ACHN (cell line): ENCODE data around the gene ACTG1.

Source experiments
- DNase-seq: peaks from one replicate; pipeline ENCODE4 v3.0.0-alpha.2; 2015
- in situ Hi-C: cut with HindIII; loops from 2 replicates; pipeline ENCODE4 v1.10.0; 2017; ENCODE audit warnings: low sequenced_read_pairs, low pct_ligation_motif_present, low pct_unique_long_range_greater_than_20kb

The ACTG1 gene

DNA sequence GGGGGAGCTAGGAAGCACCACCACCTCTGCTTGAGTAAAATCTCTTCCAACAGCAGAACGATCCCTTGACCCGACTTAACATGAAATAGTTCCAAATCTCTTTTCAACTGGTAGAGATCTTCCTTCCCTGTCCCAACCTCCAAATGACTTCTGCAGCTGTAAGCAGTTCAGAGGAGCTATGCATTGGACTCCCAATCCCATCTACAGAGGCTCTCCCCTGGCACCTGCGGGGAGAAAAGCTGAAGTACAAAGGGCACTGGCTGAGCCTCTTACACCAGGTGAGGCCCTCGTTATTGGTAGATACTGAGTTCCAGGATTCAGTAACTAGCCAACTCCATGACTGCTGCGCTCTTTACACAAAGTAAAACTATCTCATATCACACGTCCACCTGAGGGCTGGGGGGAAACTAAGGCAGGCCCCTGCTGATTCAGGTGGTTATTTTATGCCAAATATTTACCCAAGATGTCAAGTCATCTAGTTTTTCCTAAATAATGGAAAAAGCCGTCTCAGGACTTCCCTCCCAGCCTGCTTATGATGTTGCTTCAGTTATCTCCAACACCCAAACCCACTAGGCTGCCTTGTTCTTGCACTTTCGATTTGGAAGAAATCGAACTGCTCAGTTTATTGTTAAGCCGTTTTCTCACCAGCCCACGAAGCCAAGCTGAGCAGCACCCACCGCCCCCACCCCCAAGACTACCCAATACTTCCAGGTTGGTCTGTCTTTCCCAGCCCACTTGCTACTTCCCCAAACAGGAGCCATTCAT is 3.2 kb downstream of the ACTG1 start:
- DNase-seq = peak; percentile 54

DNA sequence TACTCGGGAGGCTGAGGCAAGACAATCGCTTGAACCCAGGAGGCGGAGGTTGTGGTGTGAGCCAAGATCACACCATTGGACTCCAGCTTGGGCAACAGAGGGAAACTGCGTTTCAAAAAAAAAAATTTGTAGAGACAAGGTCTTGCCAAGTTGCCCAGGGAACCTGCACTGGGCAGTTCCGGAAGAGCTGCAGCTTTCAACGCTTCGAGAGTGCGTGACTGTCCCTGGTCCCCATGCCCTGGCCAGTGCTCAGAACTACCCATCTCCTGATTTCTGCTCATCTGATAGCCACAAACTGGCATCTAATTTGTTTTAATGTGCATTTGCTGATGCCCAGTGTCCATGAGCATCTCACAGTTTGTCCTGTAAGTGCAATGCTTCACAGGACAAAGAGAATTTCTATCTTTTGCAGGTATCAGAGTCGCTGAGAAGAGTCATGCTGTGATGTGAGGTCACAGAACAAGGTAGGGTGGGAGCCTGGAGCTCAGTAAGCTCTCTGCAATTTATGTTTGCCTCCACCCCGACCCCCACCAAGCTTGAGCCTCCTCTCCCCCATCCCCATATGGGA is 3.9 kb downstream of the ACTG1 start:
- in situ Hi-C loops = no loop called here
- peak; percentile 72 for DNase-seq

More for the DNA sequence above, 3.2 kb downstream of the ACTG1 start:
- in situ Hi-C loops = no loop called here

DNA sequence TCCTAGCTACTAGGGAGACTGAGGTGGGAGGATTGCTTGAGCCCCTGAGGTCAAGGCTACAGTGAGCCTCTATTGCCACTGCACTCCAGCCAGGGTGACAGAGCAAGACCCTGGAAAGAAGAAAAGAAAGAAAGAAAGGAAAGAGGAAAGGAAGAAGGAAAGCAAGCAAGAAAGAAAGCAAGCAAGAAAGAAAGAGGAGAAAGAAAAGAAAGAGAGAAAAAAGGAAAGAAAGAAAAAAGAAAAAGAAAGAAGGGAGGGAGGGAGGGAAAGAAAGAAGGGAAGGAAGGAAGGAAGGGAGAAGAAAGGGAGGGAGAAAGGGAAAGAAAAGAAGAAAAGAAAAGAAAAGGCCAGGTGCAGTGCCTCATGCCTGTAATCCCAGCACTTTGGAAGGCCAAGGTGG is 9.0 kb downstream of the ACTG1 start:
- in situ Hi-C loops = no loop called here
- DNase-seq = no peak

DNA sequence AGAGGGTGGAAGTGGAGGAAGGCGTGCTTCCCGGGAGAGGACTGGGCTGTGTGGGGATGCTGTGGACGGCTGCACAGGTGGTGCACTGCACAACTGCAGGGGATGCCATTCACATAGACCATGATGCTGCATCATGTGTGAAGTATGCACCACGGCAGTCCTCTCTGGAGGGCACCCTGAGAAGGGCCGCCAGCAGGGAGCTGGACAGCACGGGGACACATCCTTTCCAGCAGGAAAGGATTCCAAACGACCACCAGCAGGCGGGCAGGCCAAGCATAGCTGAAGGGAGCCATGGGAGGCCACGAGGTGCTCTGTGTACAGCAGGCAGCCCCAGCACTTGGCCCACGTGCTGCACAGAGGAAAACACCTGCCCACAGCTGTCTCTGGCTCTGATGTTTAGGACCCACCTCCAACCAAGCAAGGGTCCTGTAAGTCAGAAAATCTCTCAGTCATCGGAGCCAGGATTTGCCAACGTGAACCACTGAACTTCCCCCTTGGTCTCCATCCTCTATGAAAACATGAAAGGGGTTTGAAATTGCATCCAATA is 10.1 kb downstream of the ACTG1 start:
- no peak for DNase-seq
- in situ Hi-C loops = no loop called here

DNA sequence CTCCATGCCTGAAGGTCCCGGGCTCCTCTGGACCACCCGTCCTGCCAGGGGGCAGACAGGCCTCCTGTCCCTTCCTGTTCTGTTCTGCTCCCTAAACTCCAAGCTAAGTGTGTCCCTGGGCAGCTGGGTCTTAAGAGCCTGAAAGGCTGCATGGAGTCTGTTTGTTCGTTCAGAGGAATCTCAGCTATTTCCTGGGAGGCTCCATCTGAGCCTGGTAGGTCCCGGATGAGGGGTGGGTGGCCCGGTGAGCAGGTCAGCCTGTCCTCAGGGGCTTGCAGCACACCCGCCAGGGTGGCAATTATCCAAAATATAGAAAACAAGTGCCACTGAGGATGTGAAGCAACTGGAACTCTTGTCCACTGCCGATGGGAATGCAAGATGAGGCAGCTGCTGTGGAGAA is 12.6 kb downstream of the ACTG1 start:
- in situ Hi-C loops = no loop called here
- DNase-seq = no peak

DNA sequence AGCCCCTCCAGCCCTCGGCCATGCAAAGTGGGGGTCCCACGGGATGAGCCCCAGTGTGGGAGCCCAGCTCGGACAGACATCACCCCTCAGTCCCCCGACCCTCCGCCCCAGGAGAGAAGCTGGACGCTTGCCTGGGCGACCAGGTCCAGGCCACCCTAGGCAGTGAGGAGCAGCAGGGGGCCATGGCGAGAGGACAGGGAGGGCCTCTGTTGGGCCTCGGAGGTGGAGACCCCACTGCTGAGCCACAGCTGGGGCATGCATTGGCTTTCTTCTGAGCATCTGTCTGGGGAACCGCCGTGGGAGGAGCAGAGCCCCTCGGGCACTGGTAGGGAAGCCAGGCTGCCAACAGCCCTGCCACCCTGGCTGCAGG is 13.0 kb downstream of the ACTG1 start:
- no peak for DNase-seq
- in situ Hi-C loops = no loop called here

DNA sequence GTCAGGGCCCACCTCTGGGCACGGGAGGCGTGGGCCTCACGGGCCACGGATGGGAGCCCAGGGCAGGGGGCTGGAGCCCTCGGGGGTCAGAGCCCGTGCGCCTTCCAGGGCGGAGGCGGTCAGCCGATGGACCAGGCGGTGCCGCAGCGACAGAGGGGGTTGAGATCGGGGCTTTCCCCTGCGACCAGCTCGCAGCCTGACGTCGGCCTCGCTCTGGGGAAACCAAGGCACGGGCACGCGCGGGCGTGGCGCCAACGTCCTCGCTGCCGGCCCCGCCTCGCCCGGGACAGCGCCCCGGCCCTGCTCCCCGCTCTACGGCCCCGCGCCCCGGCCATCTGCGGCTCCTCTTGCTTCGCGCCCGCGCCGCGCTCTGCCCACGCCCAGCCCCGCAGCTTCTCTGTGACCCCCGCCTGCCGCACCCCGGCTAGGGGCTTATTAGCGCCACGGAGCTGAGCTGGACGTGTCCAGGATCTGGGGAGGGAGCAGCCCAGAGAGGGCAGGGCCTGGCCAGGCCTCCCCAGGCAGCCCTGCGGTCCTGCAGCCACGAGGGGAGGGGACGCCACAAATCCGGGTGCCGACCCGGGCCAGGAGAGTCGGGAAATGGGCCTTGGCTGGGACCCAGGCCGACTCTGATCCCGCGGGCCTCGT is 13.5 kb downstream of the ACTG1 start:
- DNase-seq = no peak
- in situ Hi-C loops = no loop called here

DNA sequence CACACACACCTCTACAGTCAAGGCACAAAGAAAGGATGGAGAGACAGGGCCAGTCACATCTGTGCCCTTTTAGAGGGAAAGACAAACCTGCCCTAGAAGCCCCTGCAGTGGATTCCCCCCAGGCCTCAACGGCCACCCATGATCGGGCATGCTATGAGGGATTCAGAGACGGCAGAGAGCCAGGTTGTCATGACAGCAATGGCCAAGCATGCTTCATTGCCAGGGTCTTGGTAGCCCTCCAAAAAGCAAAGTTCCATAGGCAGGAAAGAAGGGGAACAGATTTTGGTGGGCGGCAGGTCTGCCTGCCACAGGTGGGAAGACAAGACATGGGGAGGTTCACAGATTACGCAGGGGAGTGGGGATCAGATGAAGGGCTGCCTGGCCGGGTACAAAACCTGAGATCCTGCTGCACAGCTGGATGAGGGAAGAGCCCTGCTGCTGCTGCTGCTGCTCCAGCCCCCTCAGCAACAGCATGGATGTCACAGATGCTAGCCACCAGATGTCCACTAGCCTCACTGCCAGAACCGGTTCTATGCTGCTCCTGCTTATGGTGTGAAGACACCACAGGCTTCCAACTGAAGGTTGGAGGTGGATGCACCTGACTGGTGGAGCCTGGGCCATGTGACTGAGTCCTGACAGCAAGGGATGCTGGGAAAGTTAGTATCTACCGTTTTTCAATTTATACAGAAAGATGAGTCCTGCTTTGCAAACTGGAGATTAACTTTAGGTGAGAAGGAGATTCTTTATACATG is 17.8 kb downstream of the ACTG1 start:
- no peak for DNase-seq

DNA sequence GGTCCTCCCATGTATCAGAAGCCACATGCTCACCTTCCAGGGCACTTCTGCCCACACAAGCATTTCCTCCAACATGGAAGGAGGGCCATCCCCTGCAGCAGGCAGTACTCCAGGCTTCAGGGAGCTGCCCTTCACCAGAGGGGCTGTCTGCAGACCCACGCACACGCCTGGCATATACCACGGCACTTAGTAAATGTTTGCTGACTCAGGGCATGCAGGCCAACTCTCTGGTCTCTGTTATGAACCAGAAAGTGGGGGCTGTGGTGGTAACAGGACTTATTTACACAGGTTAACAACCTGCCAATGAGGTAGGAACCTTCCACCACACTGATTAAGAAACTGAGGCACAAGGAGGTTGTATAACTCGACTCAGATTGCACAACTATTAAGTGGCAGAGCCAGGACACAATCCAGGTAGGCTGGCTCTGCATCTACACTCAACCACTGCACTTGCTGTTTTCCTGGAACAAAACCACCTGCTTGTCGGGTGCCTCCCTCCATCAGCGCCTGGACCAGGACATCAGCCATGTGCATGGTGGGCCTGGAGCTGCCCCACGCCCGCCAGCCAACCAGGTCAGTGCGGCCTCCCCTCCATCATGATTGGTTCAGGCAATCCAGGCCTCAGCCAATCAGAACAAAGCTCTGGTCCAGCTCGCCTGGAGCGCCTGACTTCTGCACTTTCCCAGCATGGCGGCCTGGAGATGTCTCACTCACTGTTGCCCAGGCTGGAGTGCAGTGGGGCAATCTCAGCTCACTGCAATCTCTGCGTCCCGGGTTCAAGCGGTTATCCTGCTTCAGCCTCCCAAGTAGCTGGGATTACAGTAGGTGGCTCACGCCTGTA is 19.2 kb downstream of the ACTG1 start:
- DNase-seq = no peak
- in situ Hi-C loops = no loop called here

More for the DNA sequence above, 17.8 kb downstream of the ACTG1 start:
- in situ Hi-C loops = no loop called here

DNA sequence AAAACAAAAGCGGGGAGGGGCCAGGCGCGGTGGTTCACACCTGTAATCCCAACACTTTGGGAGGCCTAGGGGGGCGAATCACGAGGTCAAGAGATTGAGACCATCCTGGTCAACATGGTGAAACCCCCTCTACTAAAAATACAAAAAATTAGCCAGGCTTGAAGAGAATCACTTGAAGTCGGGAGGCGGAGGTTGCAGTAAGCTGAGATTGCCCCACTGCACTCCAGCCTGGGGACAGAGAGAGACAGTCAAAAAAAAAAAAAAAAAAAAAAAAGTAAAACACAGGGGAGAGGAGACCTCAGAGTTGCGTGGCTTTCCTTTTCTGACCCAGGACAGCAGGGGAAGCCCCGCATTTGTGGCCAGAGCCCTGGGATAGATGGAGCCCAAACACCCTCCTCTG is 19.9 kb downstream of the ACTG1 start:
- no peak for DNase-seq
- in situ Hi-C loops = no loop called here

DNA sequence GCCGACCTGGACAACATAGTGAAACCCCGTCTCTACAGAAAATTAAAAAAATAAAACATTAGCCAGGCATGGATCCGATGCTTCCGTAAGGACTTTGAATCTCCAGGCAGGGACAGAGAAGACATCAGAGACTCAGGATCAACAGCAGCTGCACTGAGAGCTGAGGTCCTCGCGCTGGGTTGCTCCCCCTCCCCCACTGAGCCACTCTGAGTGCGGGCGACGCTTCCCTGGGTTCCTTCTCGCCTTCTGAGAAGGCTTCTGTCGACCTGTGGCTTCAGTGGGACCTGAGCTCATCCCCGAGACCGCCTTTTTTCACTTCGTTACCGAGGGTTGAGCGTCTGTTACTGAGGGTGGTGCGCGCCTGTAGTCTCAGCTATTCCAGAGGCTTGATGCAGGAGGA is 20.4 kb downstream of the ACTG1 start:
- no peak for DNase-seq
- in situ Hi-C loops = no loop called here

DNA sequence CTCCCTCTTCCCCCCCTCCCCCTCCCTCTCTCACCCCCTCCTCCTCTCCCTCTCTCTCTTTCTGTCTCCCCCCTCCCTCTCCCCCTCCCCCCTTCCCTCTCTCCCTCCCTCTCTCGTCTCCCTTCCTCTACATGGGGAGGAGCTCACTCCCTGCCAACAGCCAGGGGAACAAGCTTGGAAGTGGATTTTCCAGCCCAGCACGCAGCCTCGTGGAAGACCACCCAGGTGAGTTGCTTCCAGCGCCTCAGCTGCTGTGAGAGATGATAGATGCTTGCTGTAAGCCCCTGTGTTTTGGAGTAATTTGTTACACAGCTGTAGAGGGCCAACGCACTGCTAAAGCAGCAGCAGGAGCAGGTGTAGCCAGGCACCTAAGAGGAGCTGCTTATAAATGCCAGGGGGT is 20.8 kb downstream of the ACTG1 start:
- DNase-seq = no peak

DNA sequence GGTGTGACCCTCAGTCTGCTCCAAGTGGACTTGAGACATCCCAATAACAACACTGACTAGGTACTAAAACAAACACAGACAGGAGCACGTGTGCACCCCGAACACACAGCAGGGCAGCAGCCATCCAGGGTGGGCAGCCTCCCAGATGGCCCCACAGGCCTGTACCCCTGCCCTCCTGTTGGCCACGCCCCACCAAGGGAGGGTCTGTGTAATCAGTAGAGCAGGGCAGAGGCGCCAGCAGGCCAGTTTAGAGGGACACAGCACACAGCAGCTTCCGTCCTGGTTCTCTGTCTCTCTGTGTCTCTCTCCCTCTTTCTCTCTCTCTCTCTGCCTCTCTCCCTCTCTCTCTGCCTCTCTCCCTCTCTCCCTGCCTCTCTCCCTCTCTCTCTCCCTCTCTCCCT is 21.4 kb downstream of the ACTG1 start:
- peak; percentile 31 for DNase-seq
- in situ Hi-C loops = no loop called here

More for the DNA sequence above, 20.8 kb downstream of the ACTG1 start:
- in situ Hi-C loops = no loop called here

DNA sequence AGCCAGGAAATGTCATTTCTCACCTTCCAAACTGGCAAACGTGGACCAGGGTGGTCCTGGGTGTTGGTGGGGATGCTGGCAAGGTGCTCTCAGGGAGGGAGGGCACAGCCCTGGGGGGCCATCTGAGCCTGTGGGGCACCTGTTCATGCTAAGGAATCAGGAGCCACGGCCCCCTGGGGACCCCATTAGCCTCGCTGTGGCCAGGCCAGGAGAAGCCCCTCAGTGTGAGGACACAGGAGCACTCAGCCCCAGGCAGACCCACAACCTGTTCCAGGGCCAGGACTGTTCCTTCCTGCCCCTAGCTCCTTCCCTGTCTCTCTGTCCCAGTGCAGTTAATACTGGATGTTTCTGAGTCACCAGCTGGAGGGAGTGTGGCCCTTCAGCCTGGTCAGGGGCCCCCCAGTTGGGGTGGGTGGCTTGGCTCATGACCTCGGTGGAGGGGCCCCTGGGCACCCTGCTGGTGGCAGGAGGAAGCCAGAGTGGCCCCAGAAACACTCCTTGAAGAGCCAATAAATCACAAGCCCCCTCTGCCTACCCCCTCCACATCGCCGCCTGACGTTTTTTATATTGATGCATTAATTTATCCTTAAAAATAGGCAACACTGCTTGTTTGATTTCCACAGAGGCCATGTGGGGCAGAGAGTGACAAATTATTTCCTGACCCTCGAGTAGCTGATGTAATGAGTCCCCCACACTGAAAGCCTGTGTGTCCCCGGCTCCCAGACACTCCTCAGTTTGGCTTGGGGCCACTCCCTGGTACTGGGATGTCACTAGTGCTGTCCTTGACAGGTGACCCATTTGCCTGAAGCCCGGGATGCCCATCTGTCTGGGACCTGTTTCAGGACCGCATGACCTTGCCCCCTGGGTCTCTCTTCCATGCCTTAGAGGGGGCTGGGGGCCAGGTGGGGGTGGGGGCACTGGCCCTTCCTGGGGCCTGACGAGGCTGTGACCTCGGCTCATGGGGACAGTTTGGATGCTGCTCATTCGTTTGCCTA is 22.3 kb downstream of the ACTG1 start:
- in situ Hi-C loops = no loop called here

DNA sequence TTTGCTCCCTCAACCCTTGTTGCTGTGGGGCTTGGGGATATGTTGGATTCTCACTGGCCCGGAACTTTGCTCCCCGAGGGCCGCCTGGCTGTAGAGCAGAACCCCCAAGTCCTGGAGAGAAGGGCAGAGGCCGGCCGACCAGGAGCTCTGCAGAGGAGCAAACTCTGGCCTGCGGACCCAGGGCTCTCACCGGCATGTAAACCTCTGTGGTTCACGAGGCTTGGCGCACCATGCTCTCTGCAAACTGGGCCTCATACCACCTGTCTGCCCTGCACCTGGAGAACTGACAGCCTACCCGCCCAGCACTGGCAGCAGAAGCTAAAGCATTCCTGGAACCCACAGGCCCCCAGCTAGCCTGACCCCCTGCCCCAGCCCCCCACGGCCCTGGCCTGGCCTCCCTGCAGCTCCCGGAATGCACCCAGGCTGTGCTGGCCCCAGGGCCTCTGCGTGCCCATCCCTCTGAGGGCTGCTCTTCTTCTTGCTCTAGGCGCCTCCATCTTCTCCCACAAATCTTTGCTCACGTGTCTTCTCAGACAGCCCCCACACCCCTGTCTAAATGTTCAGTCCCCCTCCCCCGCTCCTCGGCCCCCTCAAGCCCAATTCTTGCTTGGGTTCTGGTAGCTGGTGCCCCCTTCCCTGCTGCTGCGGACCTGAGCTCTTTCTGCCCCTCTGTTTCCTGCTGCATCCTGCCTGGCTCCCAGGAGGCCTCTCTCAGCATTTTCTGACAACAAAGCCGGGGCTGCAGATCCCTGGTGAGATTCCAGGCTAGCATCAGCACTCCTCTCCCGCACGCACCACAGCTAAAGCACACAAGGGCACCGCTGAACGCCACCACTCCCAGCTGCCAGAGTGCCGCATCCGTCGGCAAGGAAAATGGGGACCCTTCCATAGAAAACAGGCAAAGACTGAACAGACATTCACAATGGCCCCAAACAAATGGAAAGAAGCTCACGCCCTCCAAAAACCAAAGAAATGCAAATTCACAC is 23.3 kb downstream of the ACTG1 start:
- in situ Hi-C loops = no loop called here
- no peak for DNase-seq

More for the DNA sequence above, 22.3 kb downstream of the ACTG1 start:
- DNase-seq = no peak

DNA sequence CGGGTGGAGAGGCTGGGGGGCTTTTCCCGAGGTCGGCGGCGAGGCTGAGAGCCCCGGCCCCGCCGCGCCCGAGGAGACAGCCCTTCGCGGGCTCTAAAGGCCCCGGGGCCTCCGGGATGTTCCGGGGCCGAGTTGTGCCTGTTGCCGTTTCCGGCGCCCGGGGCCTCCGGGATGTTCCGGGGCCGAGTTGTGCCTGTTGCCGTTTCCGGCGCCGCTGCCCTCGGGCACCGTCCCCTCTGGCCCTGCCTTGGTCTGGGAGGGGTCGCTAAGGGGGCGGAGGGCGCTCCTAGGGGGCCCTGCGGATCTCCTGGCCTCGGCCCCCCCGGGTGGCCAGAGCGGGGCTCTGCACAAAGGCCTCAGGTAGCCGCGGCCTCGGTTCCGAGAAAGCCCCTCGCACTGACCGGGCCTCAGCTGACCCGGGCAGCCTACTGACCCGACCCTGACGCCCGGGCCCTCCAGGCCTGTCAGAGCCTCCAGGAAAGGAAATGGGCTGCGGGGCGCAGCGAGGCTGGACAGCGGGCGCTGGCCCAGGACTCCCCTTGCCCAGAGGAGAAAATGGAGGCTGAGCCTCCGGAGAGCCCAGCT is 24.2 kb downstream of the ACTG1 start:
- in situ Hi-C loops = no loop called here
- DNase-seq = peak; percentile 24
